BJ (cell line): ENCODE measurements around the gene KCNJ1. TPM values are rescaled to one million over a fixed set of nuclear protein-coding genes. Genes with fewer than 3 reads are reported as not detected.

Experiments used
- CTCF ChIA-PET: fragments of 350-600 bp; formaldehyde crosslinking; extraction: SDS; loops from one replicate; lab custom pipeline; 2021; ENCODE audit warnings: antibody characterized with exemption, inconsistent platforms; lab: Yijun Ruan, JAX
- POLR2A ChIA-PET: fragments of 300-600 bp; sonication (Branson Sonifier 250); formaldehyde crosslinking; extraction: SDS; loops from one replicate; lab custom pipeline; 2021; ENCODE audit warnings: antibody characterized with exemption; lab: Charles Lee
- DNase-seq: peaks from one replicate; pipeline ENCODE4 v3.0.0-alpha.2; 2011; ENCODE audit warnings: low read depth
- H3K27me3 ChIP-seq: 2 replicates; pipeline ENCODE4 v1.6.0; 2011; ENCODE audit warnings: low read length; ENCODE audit not compliant: control insufficient read depth, insufficient read depth
- H3K36me3 ChIP-seq: 2 replicates; pipeline ENCODE4 v1.5.1; 2011; ENCODE audit warnings: low read length; ENCODE audit not compliant: control insufficient read depth, insufficient read depth
- H3K4me3 ChIP-seq: 2 replicates; pipeline ENCODE4 v1.5.1; 2011; ENCODE audit warnings: low read depth, mild to moderate bottlenecking, control low read depth, low read length
- polyA plus RNA-seq: library from polyadenylated mRNA; depleted of rRNA; stranded (reverse); fragments of >200 nt; gene quantifications from 2 replicates; pipeline ENCODE4 v1.2.3, GENCODE V29; 2011; rRNA removed
- TF ChIP-seq, protein P1 (sequence below): IDR thresholded peaks from 2 replicates; pipeline ENCODE4 v1.5.1; 2011; ENCODE audit warnings: low read depth, mild to moderate bottlenecking, control low read depth, inconsistent platforms, low read length, moderate library complexity; ENCODE audit not compliant: insufficient read depth

KCNJ1 gene
- polyA plus RNA-seq, 1 experiment, result not detected

DNA sequence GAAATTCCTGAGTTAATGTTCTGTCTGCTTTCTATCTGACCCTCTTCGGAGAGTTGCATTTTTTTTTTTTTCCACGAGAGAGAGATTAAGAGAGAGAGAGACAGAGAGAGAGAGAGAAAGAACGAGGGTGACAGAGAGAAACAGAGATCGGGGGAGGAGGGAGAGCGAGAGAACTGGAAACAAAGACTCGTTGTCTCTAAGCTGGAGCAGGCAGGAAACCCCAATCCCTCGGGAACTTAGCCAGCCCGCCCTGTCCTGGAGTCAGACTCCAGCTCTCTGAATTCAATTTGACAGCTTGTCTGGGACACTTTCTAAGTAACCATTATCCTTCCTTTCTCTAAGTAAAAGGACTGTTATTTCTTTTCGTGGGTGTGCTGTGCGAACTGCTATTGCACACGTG lies 76.9 kb downstream of the KCNJ1 start:
- CTCF ChIA-PET, result interaction anchor here (0.6 to 0.8 kb wide), 2 partner anchors 20 to 633 kb away, joined by 3 to 4 read pairs; no protein-coding TSS in a partner anchor
- Histone ChIP-seq H3K27me3 (no peaks in the 10 kb centered on the region), H3K4me3 (no peak overlapping the region), H3K36me3 (no peaks in the 10 kb centered on the region)
- TF ChIP-seq, protein P1, sequence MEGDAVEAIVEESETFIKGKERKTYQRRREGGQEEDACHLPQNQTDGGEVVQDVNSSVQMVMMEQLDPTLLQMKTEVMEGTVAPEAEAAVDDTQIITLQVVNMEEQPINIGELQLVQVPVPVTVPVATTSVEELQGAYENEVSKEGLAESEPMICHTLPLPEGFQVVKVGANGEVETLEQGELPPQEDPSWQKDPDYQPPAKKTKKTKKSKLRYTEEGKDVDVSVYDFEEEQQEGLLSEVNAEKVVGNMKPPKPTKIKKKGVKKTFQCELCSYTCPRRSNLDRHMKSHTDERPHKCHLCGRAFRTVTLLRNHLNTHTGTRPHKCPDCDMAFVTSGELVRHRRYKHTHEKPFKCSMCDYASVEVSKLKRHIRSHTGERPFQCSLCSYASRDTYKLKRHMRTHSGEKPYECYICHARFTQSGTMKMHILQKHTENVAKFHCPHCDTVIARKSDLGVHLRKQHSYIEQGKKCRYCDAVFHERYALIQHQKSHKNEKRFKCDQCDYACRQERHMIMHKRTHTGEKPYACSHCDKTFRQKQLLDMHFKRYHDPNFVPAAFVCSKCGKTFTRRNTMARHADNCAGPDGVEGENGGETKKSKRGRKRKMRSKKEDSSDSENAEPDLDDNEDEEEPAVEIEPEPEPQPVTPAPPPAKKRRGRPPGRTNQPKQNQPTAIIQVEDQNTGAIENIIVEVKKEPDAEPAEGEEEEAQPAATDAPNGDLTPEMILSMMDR, result no peak
- POLR2A ChIA-PET, result no interaction called here
- DNase-seq, result no peak

DNA sequence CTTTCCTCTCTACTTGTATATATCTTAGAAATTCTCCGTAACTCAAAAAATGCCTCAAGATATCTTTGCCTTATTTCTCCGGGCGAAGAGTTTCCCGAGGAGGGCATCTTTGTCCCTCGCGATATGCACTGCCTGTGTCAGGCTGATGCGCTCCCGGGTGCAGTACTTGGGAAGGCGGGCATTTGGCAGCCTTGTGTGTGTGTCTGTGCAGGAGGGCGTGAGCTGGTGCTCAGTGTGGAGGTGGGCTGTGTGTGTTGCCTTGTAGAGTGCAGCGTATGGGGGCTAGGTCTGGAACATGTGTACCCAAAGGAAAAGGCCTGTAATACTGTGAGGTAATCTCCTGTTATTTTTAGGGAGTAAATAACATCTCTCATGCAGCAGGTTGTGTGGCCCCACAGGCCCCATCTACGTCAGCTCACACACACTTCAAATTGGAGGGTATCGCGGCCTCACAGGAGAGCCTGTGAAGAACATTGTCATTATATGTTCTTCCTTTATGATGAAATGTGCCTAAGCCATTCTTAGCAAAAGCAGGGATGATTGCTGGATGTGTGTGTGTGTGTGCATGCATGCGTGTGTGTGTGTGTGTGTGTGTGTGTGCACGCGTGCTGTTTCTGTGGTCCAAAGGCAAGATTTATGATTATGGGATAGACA lies 77.5 kb downstream of the KCNJ1 start:
- Histone ChIP-seq H3K4me3 (no peak overlapping the region), H3K36me3 (no peaks in the 10 kb centered on the region), H3K27me3 (no peaks in the 10 kb centered on the region)
- DNase-seq, result no peak
- TF ChIP-seq, protein P1, result no peak
- CTCF ChIA-PET, result interaction anchor here (0.6 to 0.8 kb wide), 2 partner anchors 20 to 632 kb away, joined by 3 to 4 read pairs; no protein-coding TSS in a partner anchor
- POLR2A ChIA-PET, result no interaction called here

Other genes starting within 250 kb of the KCNJ1 start
- gene FLI1, start 173.2 kb downstream of the KCNJ1 start, polyA plus RNA-seq, result 20.3 and 28.9 TPM in 2 replicates
- not detected in 2 replicates for gene KCNJ5, start 24.1 kb upstream of the KCNJ1 start, polyA plus RNA-seq
- not detected in 2 replicates for gene TP53AIP1, start 75.6 kb upstream of the KCNJ1 start, polyA plus RNA-seq